Lung microvascular endothelial cell (primary cell): ENCODE data around the gene RPL37. TPM values are rescaled to one million over a fixed set of nuclear protein-coding genes. Genes with fewer than 3 reads are reported as not detected.

Experiments used
- total RNA-seq: library from RNA; depleted of rRNA; stranded (reverse); fragments of >200 nt; gene quantifications from 2 replicates; pipeline ENCODE4 v1.2.1, GENCODE V29; 2014

RPL37 gene
- total RNA-seq, 1 donor from 2014 or later = 2,944 TPM

Other genes starting within 250 kb of the RPL37 start
- gene PTGER4, start 155.3 kb downstream of the RPL37 start, total RNA-seq = 5.2 and 7.6 TPM in 2 replicates
- gene TTC33, start 79.3 kb downstream of the RPL37 start, total RNA-seq = 10.9 and 15.1 TPM in 2 replicates
- gene PRKAA1, start 36.8 kb downstream of the RPL37 start, total RNA-seq = 81.3 and 87.4 TPM in 2 replicates
- 27.0 and 50.6 TPM in 2 replicates for gene CARD6, start 6.1 kb upstream of the RPL37 start, total RNA-seq
- gene C7, start 74.3 kb upstream of the RPL37 start, total RNA-seq = under 0.01 and 0.40 TPM in 2 replicates
- gene MROH2B, start 236.1 kb upstream of the RPL37 start, total RNA-seq = not detected in 2 replicates